HepG2 (cell line): ENCODE data around the gene METTL2A. TPM values are rescaled to one million over a fixed set of nuclear protein-coding genes. Genes with fewer than 3 reads are reported as not detected.
"Not testable (repeated sequence)": the region's sequence is repeated elsewhere in the genome, so short reads cannot be mapped to it uniquely, and the experiment has no call there.

Experiments
- ATAC-seq: fragments of 200-7000 bp; cut with Tn5 transposase; 3 replicates; pipeline ENCODE4 v1.9.1; 2020; ENCODE audit warnings: mild to moderate bottlenecking, moderate library complexity
- BruUV-seq: library from RNA; stranded (reverse); fragments of 400-500 nt; replicated peaks from 2 replicates; lab custom pipeline; 2021; lab: Mats Ljungman, UMichigan
- CTCF ChIA-PET: fragments of 300-600 bp; formaldehyde crosslinking; extraction: SDS; loops from one replicate; lab custom pipeline; 2021; ENCODE audit warnings: low total read pairs, inconsistent platforms, low intra/inter-chr PET ratio; lab: Yijun Ruan, JAX
- POLR2A ChIA-PET: fragments of 350-600 bp; sonication (Branson Sonifier 250); formaldehyde crosslinking; loops from one replicate; lab custom pipeline; 2020; ENCODE audit warnings: antibody characterized with exemption, inconsistent platforms; lab: Yijun Ruan, JAX
- DNase-seq: peaks from one replicate; pipeline ENCODE4 v3.0.0-alpha.2; 2015; ENCODE audit warnings: low spot score
- FAIRE-seq: peaks from 3 replicates; lab custom pipeline; 2011; peaks lifted over from hg19 to GRCh38; lab: Jason Lieb, UNC
- H2AFZ ChIP-seq: one replicate; pipeline ENCODE4 v1.6.1; 2011; ENCODE audit warnings: low read length, inconsistent platforms
- H3K27ac ChIP-seq: fragments of 300-600 bp; 3 replicates; pipeline ENCODE4 v1.8.0; 2011; ENCODE audit warnings: mixed run types, mild to moderate bottlenecking, mixed read lengths, low read length, inconsistent platforms; ENCODE audit not compliant: insufficient read depth; ENCODE audit errors: extremely low read length
- H3K27me3 ChIP-seq, 2 experiments: fragments of 200-600 bp in 1 of 2; 2 replicates in 1 of 2; 3 replicates in 1 of 2; pipeline versions ENCODE4 v1.6.0 to v1.8.0; 2011; ENCODE audit warnings: low read length in 2 of 2, mild to moderate bottlenecking in 2 of 2, moderate library complexity in 2 of 2, inconsistent platforms in 1 of 2; ENCODE audit not compliant: insufficient read depth in 2 of 2, control insufficient read depth in 1 of 2
- H3K36me3 ChIP-seq, 2 experiments: fragments of 200-600 bp in 1 of 2; replicated peaks in 1 of 2; 2 replicates in 1 of 2; 3 replicates in 1 of 2; pipeline versions ENCODE4 v1.5.1 to v1.8.0; 2011; ENCODE audit warnings: low read length in 2 of 2, inconsistent platforms in 1 of 2; ENCODE audit not compliant: insufficient read depth in 2 of 2, control insufficient read depth in 1 of 2
- H3K4me1 ChIP-seq: 2 replicates; pipeline ENCODE4 v1.5.1; 2012; ENCODE audit warnings: low read length, inconsistent platforms; ENCODE audit not compliant: insufficient read depth
- H3K4me2 ChIP-seq: 2 replicates; pipeline ENCODE4 v1.6.0; 2011; ENCODE audit warnings: low read depth, low read length, inconsistent platforms
- H3K4me3 ChIP-seq, 3 experiments: fragments of 200-600 bp in 1 of 3; sonication (generic), shearing (Covaris generic) in 1 of 3; replicated peaks in 1 of 3; 2 replicates each; pipeline ENCODE4 v1.5.1; 2011 to 2016; ENCODE audit warnings: low read length in 3 of 3, inconsistent platforms in 2 of 3, low read depth in 2 of 3, mild to moderate bottlenecking in 2 of 3, control low read depth in 1 of 3, mixed read lengths in 1 of 3; ENCODE audit not compliant: insufficient read depth in 1 of 3
- H3K79me2 ChIP-seq: one replicate; pipeline ENCODE4 v1.6.1; 2011; ENCODE audit warnings: low read length, inconsistent platforms; ENCODE audit not compliant: insufficient read depth
- H3K9ac ChIP-seq: 2 replicates; pipeline ENCODE4 v1.6.0; 2011; ENCODE audit warnings: mild to moderate bottlenecking, low read depth, low read length, inconsistent platforms; ENCODE audit not compliant: insufficient read depth
- H3K9me3 ChIP-seq: 2 replicates; pipeline ENCODE4 v1.5.1; 2012; ENCODE audit warnings: mild to moderate bottlenecking, low read length
- H4K20me1 ChIP-seq: 2 replicates; pipeline ENCODE4 v1.6.0; 2011; ENCODE audit warnings: inconsistent platforms, mild to moderate bottlenecking, low read length, moderate library complexity; ENCODE audit not compliant: insufficient read depth
- ATF3 ChIP-seq: sonication (generic); formaldehyde crosslinking; IDR thresholded peaks from 2 replicates; pipeline ENCODE4 v1.4.0; 2020; ENCODE audit warnings: missing genetic modification reagents
- GATAD2A ChIP-seq: IDR thresholded peaks from 2 replicates; pipeline ENCODE4 v1.6.1; 2016
- NR2F6 ChIP-seq, 2 experiments: IDR thresholded peaks; 2 replicates each; pipeline ENCODE4 v1.6.1; 2016; ENCODE audit warnings: antibody characterized with exemption in 1 of 2, mild to moderate bottlenecking in 1 of 2
- RCOR2 ChIP-seq: IDR thresholded peaks from 2 replicates; pipeline ENCODE4 v1.6.1; 2016; ENCODE audit warnings: missing biosample characterization, missing genetic modification reagents
- SAP130 ChIP-seq: IDR thresholded peaks from 2 replicates; pipeline ENCODE4 v1.6.1; 2016; ENCODE audit warnings: low read depth
- SOX13 ChIP-seq, 3 experiments: fragments of 450-650 bp in 1 of 3; sonication (generic) in 1 of 3; formaldehyde crosslinking in 1 of 3; IDR thresholded peaks in 2 of 3; conservative IDR thresholded peaks in 1 of 3; 2 replicates each; pipeline versions ENCODE4 v1.5.0 to v1.6.1; 2016 to 2020; ENCODE audit warnings: antibody characterized with exemption in 1 of 3, mild to moderate bottlenecking in 1 of 3, missing compliant biosample characterization in 1 of 3, missing genetic modification reagents in 1 of 3, moderate library complexity in 1 of 3
- ZNF691 ChIP-seq: sonication (generic); formaldehyde crosslinking; IDR thresholded peaks from 2 replicates; pipeline ENCODE4 v1.4.0; 2020; ENCODE audit warnings: missing genetic modification reagents, low read depth, mild to moderate bottlenecking, borderline replicate concordance
- WGBS: methylation state at CpG from one replicate; pipeline ENCODE4 v1.1.6; 2017; ENCODE audit warnings: low lambda C conversion rate; 5-methylcytosine and 5-hydroxymethylcytosine counted together
- in situ Hi-C: cut with HindIII; loops from 2 replicates; pipeline ENCODE4 v1.10.0; 2017; ENCODE audit warnings: low pct_unique_long_range_greater_than_20kb; ENCODE audit not compliant: extremely low pct_ligation_motif_present
- intact Hi-C: fragments of 100-400 bp; cut with micrococcal nuclease; formaldehyde crosslinking; loops from one replicate; pipeline ENCODE4 v1.10.0; 2022; ENCODE audit not compliant: unreplicated experiment
- polyA plus RNA-seq, 8 experiments: library from polyadenylated mRNA; depleted of rRNA in 3 of 8; stranded (reverse) in 7 of 8; unstranded in 1 of 8; fragments of >200 nt; fragmentation: Illumina TruSeq in 4 of 8; extraction: Trizol in 4 of 8; gene quantifications; 2 replicates each; pipeline versions ENCODE4 v1.2.1 to v1.2.3, GENCODE V29; 2011 to 2016; ENCODE audit warnings: low read depth in 4 of 8, missing spikeins in 1 of 8, mixed read lengths in 1 of 8; ENCODE audit not compliant: insufficient read depth in 1 of 8
- total RNA-seq, 5 experiments: library from RNA; depleted of rRNA; stranded (reverse); fragments of >200 nt; fragmentation: Illumina TruSeq; extraction: Trizol; gene quantifications; 2 replicates each; pipeline ENCODE4 v1.2.3, GENCODE V29; 2016; ENCODE audit warnings: low read depth in 1 of 5
- TF ChIP-seq, protein P1 (sequence below): sonication (generic); formaldehyde crosslinking; IDR thresholded peaks from 2 replicates; pipeline ENCODE4 v1.5.1; 2020; ENCODE audit warnings: mild to moderate bottlenecking, missing genetic modification reagents, moderate library complexity

Gene METTL2A
- total and polyA plus RNA-seq, 2 of the 13 experiments (the other 11 are each of a cell fraction or from before 2014, with no cell fraction given), result 15.6 to 32.3 TPM

GRCh38 chr17:62465271-62465670, 41.6 kb downstream of the METTL2A start:
- DNase-seq, FAIRE-seq, in situ Hi-C loops, H3K79me2 ChIP-seq, H2AFZ ChIP-seq, intact Hi-C loops, H3K27me3 ChIP-seq, H4K20me1 ChIP-seq, H3K27ac ChIP-seq, H3K4me1 ChIP-seq, H3K9me3 ChIP-seq, H3K9ac ChIP-seq, H3K4me2 ChIP-seq, H3K36me3 ChIP-seq, BruUV-seq, POLR2A ChIA-PET, CTCF ChIA-PET, H3K4me3 ChIP-seq, ATAC-seq: not testable (repeated sequence)
- WGBS, result 79% methylated on average over 7 of the region's 7 CpGs

DNA sequence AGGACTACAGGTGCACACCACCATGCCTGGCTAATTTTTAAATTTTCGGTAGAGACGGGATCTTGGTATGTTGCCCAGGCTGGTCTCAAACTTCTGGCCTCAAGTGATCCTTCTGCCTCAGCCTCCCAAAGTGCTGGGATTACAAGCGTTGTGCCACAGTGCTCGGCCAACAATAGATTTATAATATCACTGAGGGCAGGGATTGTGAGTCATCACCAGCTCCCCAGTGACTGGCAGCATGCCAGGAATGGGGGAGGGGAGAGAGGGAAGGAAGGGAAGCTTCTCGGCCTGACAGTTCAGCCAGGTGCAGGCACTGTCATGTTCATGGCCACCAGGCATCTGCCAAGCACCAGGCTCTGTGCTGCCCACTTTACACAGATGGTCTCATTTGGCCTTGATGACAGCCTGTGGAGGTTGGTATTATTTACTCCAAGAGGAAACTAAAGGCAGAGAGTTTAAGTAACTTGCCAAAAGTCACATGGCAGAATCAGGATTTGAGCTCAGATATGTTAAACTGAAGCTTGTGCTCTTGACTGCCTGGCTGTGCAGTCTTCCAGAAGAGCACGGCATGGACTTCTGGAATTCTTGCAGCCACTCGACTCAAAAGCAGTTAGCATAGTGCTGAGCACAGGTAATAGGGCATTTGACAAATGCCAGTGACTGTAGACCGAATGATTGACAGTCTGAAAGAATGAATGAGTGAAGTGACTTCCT, 47.1 kb downstream of the METTL2A start:
- H3K9ac ChIP-seq; in situ Hi-C loops; H3K27ac ChIP-seq; CTCF ChIA-PET; FAIRE-seq; BruUV-seq; POLR2A ChIA-PET; H3K27me3 ChIP-seq; H3K9me3 ChIP-seq; H4K20me1 ChIP-seq; H3K79me2 ChIP-seq; H2AFZ ChIP-seq; H3K36me3 ChIP-seq; TF ChIP-seq SOX13, NR2F6 (IDR thresholded peaks at IDR 0.05): not testable (repeated sequence)
- intact Hi-C loops, result loop anchor here (5.0 kb wide), 1 partner anchor 49 kb away; the partner anchor contains the start of gene METTL2A
- 18% methylated on average over 4 of the region's 8 CpGs for WGBS
- H3K4me2 ChIP-seq, result peak overlapping the region; percentile 70
- ATAC-seq (peak; percentile 38), DNase-seq (peak; percentile 79)
- H3K4me3 ChIP-seq, result peak overlapping the region in 1 of 3 experiments; percentile 34; a peak in 1 of 6 replicates
- peaks cover 42% of the 10 kb centered on the region for H3K4me1 ChIP-seq
- TF ChIP-seq RCOR2 (CRISPR knock-in tag) (0 out of 2 replicates have a peak, but pooled peaks have one; percentile 31), SAP130 (peak; percentile 66), GATAD2A (CRISPR knock-in tag) (peak; percentile 60), ATF3 (CRISPR knock-in tag) (peak; percentile 83), SOX13 (CRISPR knock-in tag; conservative IDR thresholded peaks at IDR 0.05 in 1 of 2, IDR thresholded peaks at IDR 0.05 in 1 of 2) (peak in 1 of 2 experiments; percentile 81; a peak in 2 of 4 replicates), NR2F6 (CRISPR knock-in tag; IDR thresholded peaks at IDR 0.05) (0 out of 2 replicates have a peak, but pooled peaks have one; percentile 10), ZNF691 (peak; percentile 71; the same call in 1 of the 2 replicates)
- TF ChIP-seq, protein P1, sequence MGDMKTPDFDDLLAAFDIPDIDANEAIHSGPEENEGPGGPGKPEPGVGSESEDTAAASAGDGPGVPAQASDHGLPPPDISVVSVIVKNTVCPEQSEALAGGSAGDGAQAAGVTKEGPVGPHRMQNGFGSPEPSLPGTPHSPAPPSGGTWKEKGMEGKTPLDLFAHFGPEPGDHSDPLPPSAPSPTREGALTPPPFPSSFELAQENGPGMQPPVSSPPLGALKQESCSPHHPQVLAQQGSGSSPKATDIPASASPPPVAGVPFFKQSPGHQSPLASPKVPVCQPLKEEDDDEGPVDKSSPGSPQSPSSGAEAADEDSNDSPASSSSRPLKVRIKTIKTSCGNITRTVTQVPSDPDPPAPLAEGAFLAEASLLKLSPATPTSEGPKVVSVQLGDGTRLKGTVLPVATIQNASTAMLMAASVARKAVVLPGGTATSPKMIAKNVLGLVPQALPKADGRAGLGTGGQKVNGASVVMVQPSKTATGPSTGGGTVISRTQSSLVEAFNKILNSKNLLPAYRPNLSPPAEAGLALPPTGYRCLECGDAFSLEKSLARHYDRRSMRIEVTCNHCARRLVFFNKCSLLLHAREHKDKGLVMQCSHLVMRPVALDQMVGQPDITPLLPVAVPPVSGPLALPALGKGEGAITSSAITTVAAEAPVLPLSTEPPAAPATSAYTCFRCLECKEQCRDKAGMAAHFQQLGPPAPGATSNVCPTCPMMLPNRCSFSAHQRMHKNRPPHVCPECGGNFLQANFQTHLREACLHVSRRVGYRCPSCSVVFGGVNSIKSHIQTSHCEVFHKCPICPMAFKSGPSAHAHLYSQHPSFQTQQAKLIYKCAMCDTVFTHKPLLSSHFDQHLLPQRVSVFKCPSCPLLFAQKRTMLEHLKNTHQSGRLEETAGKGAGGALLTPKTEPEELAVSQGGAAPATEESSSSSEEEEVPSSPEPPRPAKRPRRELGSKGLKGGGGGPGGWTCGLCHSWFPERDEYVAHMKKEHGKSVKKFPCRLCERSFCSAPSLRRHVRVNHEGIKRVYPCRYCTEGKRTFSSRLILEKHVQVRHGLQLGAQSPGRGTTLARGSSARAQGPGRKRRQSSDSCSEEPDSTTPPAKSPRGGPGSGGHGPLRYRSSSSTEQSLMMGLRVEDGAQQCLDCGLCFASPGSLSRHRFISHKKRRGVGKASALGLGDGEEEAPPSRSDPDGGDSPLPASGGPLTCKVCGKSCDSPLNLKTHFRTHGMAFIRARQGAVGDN, result peak; percentile 41
